OCI-LY7 (cell line): ENCODE results near the gene IZUMO1. TPM values are rescaled to one million over a fixed set of nuclear protein-coding genes. Genes with fewer than 3 reads are reported as not detected.
"Not testable (repeated sequence)": the region's sequence is repeated elsewhere in the genome, so short reads cannot be mapped to it uniquely, and the experiment has no call there.

Experiments used
- BruUV-seq: library from RNA; stranded (reverse); fragments of 400-500 nt; replicated peaks from 2 replicates; lab custom pipeline; 2021; lab: Mats Ljungman, UMichigan
- CTCF ChIA-PET: fragments of 300-600 bp; sonication (Branson Sonifier 250); formaldehyde crosslinking; loops from one replicate; lab custom pipeline; 2022; ENCODE audit warnings: antibody characterized with exemption; ENCODE audit not compliant: unreplicated experiment; lab: Charles Lee
- POLR2A ChIA-PET: fragments of 300-600 bp; sonication (Branson Sonifier 250); formaldehyde crosslinking; loops from one replicate; lab custom pipeline; 2022; ENCODE audit warnings: antibody characterized with exemption; lab: Charles Lee
- DNase-seq: peaks from one replicate; pipeline ENCODE4 v3.0.0-alpha.2; 2015; ENCODE audit warnings: low spot score
- H2AFZ ChIP-seq: fragments of 200-600 bp; sonication (generic), shearing (Covaris generic); 2 replicates; pipeline ENCODE4 v1.6.1; 2014; ENCODE audit warnings: mild to moderate bottlenecking, antibody characterized with exemption, low read length, moderate library complexity
- H3K27ac ChIP-seq: fragments of 200-600 bp; sonication (generic); 2 replicates; pipeline ENCODE4 v1.5.1; 2014; ENCODE audit warnings: mixed run types, low read depth, mild to moderate bottlenecking, moderate library complexity, low read length, inconsistent platforms; ENCODE audit not compliant: poor library complexity, severe bottlenecking
- H3K36me3 ChIP-seq: fragments of 200-600 bp; sonication (generic); 2 replicates; pipeline ENCODE4 v1.6.1; 2014; ENCODE audit warnings: mild to moderate bottlenecking, antibody characterized with exemption, low read length, moderate library complexity, mixed read lengths; ENCODE audit not compliant: insufficient read depth
- H3K4me1 ChIP-seq: fragments of 200-600 bp; sonication (generic); 2 replicates; pipeline ENCODE4 v1.5.1; 2014; ENCODE audit warnings: mild to moderate bottlenecking, low read length; ENCODE audit not compliant: insufficient read depth, poor library complexity, severe bottlenecking
- H3K4me2 ChIP-seq: fragments of 200-600 bp; sonication (generic); 2 replicates; pipeline ENCODE4 v1.6.1; 2014; ENCODE audit warnings: mild to moderate bottlenecking, low read length
- H3K4me3 ChIP-seq: fragments of 200-600 bp; sonication (generic); 2 replicates; pipeline ENCODE4 v1.5.1; 2014; ENCODE audit warnings: mild to moderate bottlenecking, low read depth, low read length; ENCODE audit not compliant: poor library complexity, severe bottlenecking
- H3K79me2 ChIP-seq: fragments of 200-600 bp; sonication (generic); 2 replicates; pipeline ENCODE4 v1.6.1; 2016; ENCODE audit warnings: low read depth, mild to moderate bottlenecking, low read length, moderate library complexity, mixed read lengths; ENCODE audit not compliant: insufficient read depth
- H3K9me2 ChIP-seq: fragments of 200-600 bp; sonication (generic); 2 replicates; pipeline ENCODE4 v1.6.1; 2016; ENCODE audit warnings: mild to moderate bottlenecking, low read length, mixed read lengths; ENCODE audit not compliant: insufficient read depth
- H3K9me3 ChIP-seq: fragments of 200-600 bp; sonication (generic); 2 replicates; pipeline ENCODE4 v1.6.1; 2014; ENCODE audit warnings: mild to moderate bottlenecking, mixed run types, low read length, mixed read lengths
- H4K20me1 ChIP-seq: fragments of 200-600 bp; sonication (generic); 2 replicates; pipeline ENCODE4 v1.6.1; 2014; ENCODE audit warnings: mild to moderate bottlenecking, antibody characterized with exemption, low read length, moderate library complexity, mixed read lengths; ENCODE audit not compliant: insufficient read depth
- EZH2phosphoT487 ChIP-seq: fragments of 200-600 bp; sonication (generic); IDR thresholded peaks from 2 replicates; pipeline ENCODE4 v1.6.1; 2018; ENCODE audit warnings: low read depth, borderline replicate concordance, mild to moderate bottlenecking, mixed run types, antibody characterized with exemption, low read length, moderate library complexity, mixed read lengths
- intact Hi-C: fragments of 100-400 bp; cut with micrococcal nuclease; formaldehyde crosslinking; loops from one replicate; pipeline ENCODE4 v1.10.0; 2022; ENCODE audit not compliant: unreplicated experiment
- total RNA-seq, 2 experiments: library from RNA; depleted of rRNA in 1 of 2; stranded (reverse); fragments of >200 nt in 1 of 2; shearing (Covaris generic) in 1 of 2; gene quantifications; 2 replicates each; pipeline ENCODE4 v1.2.3, GENCODE V29; 2014 to 2022
- TF ChIP-seq, protein P1 (sequence below): fragments of 200-600 bp; sonication (generic); conservative IDR thresholded peaks from 2 replicates; pipeline ENCODE4 v1.5.1; 2014; ENCODE audit warnings: mild to moderate bottlenecking, antibody characterized with exemption, low read length, moderate library complexity, mixed read lengths

Gene IZUMO1
- total RNA-seq, 2 experiments from 2014 or later: not detected

DNA sequence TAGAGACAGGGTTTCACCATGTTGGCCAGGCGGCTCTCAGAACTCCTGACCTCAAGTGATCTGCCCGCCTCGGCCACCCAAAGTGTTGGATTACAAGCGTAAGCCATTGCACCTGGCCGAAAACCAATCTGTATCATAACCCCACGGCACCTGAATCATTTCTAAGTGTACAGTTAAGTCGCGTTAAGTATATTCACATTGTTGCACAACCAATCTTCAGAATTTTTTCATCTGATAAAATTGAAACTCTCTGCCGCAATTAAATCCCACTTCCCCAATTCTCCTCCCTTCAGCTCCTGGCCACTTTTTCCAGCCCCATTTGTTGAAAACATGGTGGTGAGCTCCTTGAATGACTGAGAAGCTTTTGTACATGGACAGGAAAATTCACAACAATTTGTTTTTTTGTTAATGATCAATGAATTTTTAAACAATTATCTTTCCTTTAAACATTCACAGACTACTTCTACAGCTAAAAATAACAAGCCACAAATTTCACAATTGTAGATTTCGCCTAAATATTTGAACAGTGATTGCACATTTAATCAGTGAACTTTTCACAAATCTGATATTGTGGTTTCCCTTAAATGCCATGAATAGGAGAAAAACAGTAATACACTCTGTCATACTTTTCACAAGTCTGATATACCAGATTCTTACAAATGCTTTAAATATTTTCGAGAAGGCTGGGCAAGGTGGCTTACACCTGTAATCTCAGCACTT is 22.4 kb upstream of the IZUMO1 start:
- POLR2A ChIA-PET: no interaction called here
- BruUV-seq: no TSS peak
- no peak for DNase-seq
- H2AFZ ChIP-seq: no peak overlapping the region
- no peaks in the 10 kb centered on the region for H3K79me2 ChIP-seq
- intact Hi-C loops: no loop called here
- H3K4me2 ChIP-seq: no peak overlapping the region
- TF ChIP-seq, protein P1, sequence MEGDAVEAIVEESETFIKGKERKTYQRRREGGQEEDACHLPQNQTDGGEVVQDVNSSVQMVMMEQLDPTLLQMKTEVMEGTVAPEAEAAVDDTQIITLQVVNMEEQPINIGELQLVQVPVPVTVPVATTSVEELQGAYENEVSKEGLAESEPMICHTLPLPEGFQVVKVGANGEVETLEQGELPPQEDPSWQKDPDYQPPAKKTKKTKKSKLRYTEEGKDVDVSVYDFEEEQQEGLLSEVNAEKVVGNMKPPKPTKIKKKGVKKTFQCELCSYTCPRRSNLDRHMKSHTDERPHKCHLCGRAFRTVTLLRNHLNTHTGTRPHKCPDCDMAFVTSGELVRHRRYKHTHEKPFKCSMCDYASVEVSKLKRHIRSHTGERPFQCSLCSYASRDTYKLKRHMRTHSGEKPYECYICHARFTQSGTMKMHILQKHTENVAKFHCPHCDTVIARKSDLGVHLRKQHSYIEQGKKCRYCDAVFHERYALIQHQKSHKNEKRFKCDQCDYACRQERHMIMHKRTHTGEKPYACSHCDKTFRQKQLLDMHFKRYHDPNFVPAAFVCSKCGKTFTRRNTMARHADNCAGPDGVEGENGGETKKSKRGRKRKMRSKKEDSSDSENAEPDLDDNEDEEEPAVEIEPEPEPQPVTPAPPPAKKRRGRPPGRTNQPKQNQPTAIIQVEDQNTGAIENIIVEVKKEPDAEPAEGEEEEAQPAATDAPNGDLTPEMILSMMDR: no peak
- TF ChIP-seq EZH2phosphoT487: no peak
- H3K4me3 ChIP-seq: no peak overlapping the region
- H3K9me2 ChIP-seq: no peaks in the 10 kb centered on the region
- no peaks in the 10 kb centered on the region for H3K9me3 ChIP-seq
- no peak overlapping the region for H3K27ac ChIP-seq
- CTCF ChIA-PET: no interaction called here
- no peaks in the 10 kb centered on the region for H3K36me3 ChIP-seq
- no peaks in the 10 kb centered on the region for H3K4me1 ChIP-seq
- H4K20me1 ChIP-seq: no peaks in the 10 kb centered on the region

DNA sequence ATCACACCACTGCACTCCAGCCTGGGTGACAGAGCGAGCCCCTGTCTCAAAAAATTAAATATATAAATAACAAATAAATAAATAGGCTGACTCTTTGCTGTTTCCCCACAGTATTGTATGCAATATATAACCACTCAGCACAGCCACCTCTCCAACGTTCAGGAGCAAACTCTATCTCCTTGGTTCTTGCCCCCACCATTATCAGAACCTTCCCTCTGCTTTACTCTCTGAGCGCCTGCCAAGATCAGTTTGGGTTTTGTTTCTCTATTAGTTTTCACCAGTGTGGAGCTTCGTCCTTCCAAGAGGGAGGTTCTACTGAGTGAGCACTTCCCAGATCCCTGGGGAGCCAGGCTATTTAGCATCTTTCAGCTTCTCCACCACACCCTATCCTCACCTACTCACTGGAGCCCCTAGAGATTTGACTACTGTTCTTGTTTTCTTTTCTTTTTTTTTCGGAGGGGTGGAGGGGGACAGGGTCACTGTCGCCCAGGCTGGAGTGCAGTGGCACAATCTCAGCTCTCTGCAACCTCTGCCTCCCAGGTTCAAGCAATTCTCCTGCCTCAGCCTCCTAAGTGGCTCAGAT is 21.6 kb upstream of the IZUMO1 start:
- H3K9me3 ChIP-seq, CTCF ChIA-PET, H3K36me3 ChIP-seq, POLR2A ChIA-PET, intact Hi-C loops, H3K4me1 ChIP-seq, H4K20me1 ChIP-seq, H3K4me3 ChIP-seq, BruUV-seq, H3K27ac ChIP-seq, H2AFZ ChIP-seq, H3K9me2 ChIP-seq, H3K4me2 ChIP-seq, DNase-seq, H3K79me2 ChIP-seq: not testable (repeated sequence)

DNA sequence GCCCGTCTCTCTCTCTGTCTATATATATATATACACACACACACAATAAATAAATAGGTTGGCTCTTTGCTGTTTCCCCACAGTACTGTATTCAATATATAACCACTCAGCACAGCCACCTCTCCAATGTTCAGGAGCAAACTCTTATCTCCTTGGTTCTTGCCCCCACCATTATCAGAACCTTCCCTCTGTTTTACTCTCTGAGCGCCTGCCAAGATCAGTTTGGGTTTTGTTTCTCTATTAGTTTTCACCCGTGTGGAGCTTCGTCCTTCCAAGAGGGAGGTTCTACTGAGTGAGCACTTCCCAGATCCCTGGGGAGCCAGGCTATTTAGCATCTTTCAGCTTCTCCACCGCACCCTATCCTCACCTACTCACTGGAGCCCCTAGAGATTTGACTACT is 19.1 kb upstream of the IZUMO1 start:
- POLR2A ChIA-PET, intact Hi-C loops: not testable (repeated sequence)

More for the DNA sequence above, 19.1 kb upstream of the IZUMO1 start:
- CTCF ChIA-PET, H3K27ac ChIP-seq, H2AFZ ChIP-seq, H3K9me3 ChIP-seq, H3K36me3 ChIP-seq, H3K9me2 ChIP-seq, H3K79me2 ChIP-seq, H3K4me3 ChIP-seq, H3K4me1 ChIP-seq, BruUV-seq, H4K20me1 ChIP-seq, DNase-seq, H3K4me2 ChIP-seq: not testable (repeated sequence)
